Hematopoietic multipotent progenitor cell treated with erythropoietin and hydrocortisone succinate and interleukin-3 and kit ligand, for 4 days (in vitro differentiated cells): ENCODE results near the gene ZP2.
"Not testable (repeated sequence)": the region's sequence is repeated elsewhere in the genome, so short reads cannot be mapped to it uniquely, and the experiment has no call there.

Experiments used
- DNase-seq: peaks from one replicate; pipeline ENCODE4 v3.0.0-alpha.2; 2015

The ZP2 gene

DNA sequence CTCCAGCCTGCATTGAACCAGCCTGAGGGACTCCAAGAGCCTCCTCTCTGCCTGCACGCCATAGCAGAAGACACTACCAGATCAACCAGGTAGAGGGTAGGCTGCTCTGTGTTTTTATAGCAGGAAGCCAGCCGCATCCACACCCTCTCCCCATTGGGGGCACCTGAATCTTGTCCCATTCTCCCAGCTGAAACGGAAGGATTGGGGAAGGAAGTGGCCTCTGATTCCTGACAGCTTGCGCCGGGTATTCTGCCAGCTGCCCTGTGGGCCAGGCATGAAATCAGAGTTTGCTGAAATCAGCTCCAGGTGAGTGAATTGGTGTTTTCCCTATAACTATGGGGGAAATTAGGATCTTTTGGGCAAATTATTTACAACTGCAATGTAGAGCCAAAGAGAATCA is at the start of gene ZP2:
Gene ZP2, minus strand, starts transcription at position 89 of the 400 bp plus-strand sequence. Its CDS starts 27 bp downstream, at position 62.
- no peak for DNase-seq

DNA sequence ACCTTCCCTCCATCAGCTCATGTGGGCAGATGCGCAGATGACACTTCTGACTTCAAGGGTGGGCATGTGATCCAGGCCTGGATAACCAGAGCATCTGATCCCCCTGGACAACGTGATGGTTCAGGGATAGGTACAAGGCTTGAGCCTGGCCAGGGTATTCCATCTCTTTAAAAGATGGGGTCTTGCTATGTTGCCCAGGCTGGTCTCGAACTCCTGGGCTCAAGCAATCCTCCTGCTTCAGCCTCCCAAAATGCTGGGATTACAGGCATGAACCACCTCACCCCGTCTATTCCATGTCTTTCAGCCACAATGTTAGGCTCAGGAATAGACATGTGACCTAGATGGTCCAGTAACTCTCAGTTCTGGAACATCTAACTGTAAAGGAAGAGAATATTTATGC is 45.9 kb upstream of the ZP2 start:
- DNase-seq, result no peak

DNA sequence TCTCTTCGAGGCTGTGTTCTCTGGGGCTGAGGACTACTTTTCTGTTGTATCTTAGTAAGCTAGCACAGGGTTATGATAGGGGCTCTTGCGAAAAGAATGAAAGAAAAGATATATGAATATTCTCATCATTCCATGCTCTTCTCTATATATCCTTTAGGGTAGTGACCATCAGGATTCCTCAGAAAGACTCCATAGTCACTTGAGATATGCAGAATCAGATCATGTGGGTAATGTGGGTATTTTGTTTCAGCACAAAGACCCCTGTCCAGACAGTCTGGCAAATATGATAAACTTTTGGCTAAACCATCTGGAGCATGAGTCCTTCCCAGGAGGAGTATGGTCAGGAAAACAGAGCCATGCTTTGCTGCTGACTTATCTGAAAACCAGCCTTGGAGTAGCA is 45.3 kb upstream of the ZP2 start:
- no peak for DNase-seq

GRCh38 chr16:21253470-21253869 is 42.1 kb upstream of the ZP2 start:
- no peak for DNase-seq

- DNase-seq, result no peak
Observed at GRCh38 chr16:21250072-21250923, 38.9 kb upstream of the ZP2 start.

DNA sequence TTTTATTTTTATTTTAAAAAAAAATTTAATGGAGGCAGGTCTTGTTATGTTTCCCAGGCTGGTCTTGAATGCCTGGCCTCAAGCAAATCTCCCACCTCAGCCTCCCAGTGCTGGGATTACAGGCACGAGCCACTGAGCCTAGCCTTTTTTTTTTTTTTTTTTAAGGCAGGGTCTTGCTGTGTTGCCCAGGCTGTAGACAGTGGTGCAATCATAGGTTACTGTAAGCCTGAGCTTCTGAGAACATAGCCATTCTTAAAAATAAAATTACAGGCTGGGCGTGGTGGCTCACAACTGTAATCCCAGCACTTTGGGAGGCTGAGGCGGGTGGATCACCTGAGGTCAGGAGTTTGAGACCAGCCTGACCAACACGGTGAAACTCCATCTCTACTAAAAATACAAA is 36.8 kb upstream of the ZP2 start:
- DNase-seq, result not testable (repeated sequence)

DNA sequence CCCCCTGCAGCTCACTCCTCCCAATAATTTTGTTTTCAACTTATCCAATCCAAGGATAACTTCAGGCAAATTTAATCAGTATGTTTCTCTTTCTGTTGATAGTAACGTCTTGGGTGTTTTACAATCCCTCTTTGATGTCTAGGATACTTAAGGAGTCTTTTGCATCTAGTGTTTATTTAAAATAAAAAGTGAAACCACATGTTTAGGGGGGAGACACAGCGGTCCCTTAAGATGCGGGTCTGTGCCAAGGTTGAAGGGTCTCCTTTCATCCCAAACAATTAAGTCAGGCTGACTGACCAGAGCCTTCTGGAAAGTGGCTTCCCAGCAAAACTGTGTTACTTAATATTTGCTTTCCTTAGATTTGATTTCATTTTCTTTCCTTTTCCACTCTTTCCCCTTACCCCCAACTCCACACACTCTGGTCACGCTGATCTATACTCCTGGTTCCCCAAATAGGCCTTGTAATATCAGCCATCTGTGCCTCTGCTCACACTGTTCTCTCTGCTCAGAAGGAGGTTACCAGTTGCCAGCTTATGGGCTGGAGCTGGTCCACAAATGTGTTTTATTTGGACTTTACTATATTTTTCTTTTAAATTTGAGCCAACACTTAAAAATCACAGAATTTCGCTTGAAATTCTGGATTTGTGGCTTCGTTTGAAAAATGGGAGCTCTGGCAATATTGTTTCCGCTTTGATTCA is 33.3 kb upstream of the ZP2 start:
- no peak for DNase-seq

- no peak for DNase-seq
Observed at GRCh38 chr16:21242756-21243155, 31.4 kb upstream of the ZP2 start.

GRCh38 chr16:21239646-21240045 is 28.3 kb upstream of the ZP2 start:
- DNase-seq, result peak; percentile 56

DNA sequence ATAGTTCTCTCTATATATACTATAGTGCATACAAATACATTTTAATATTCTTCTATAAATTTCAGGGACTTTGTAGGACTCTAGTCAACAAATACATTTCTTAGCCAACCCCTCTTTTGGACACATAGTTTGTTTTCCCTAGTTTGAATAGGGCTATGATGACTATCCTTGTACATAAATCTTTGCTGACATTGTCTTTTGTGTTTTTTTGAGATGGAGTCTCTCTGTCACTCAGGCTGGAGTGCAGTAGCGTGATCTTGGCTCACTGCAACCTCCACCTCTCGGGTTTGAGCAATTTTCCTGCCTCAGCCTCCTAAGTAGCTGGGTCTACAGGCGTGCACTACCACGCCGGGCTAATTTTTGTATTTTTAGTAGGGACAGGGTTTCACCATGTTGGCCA is 25.5 kb upstream of the ZP2 start:
- no peak for DNase-seq

DNA sequence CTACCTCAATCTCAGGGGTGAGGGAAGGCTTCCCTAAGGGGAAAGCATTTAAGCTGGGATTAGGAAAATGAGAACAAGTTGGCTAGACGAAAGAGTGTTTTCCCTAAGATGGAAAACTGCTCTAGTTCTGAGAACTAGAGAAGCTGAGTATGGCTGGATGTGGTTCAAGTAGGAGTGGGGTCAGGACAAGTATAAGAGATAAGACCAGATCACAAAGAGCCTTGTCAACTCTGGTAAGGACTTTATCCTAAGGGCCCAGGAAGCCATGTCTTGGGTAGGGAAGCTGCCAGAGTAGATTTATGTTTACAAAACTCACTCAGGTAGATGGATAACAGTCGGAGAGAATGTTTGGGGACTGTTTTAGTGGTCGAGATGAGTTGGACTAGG is 23.8 kb upstream of the ZP2 start:
- DNase-seq, result no peak

GRCh38 chr16:21233521-21234150 is 22.3 kb upstream of the ZP2 start, which contains the start of gene ANKS4B:
Gene ANKS4B (plus strand): TSS chr16:21233699. CDS start chr16:21233738, 39 bp downstream.
- no peak for DNase-seq

DNA sequence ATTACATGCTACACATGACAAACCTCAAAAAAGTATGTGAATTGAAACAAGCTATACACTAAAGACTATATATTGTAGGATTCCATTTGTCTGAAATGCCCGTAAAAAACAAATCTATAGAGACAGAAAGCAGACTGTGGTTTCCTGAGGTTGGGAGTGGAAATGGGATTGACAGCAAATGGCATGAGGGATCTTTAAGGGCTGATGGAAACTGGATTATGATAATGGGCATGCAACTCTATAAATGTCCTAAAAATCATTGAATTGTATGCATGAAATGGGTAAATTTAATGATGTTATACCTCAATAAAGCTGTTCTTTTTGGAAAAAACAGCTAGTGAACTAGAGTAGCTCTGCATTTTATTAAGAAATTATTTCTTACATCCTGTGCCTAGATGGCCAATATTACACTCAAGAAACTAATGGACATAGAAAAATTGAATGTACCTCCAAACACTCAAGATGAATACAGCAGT is 21.7 kb upstream of the ZP2 start:
- DNase-seq, result no peak

DNA sequence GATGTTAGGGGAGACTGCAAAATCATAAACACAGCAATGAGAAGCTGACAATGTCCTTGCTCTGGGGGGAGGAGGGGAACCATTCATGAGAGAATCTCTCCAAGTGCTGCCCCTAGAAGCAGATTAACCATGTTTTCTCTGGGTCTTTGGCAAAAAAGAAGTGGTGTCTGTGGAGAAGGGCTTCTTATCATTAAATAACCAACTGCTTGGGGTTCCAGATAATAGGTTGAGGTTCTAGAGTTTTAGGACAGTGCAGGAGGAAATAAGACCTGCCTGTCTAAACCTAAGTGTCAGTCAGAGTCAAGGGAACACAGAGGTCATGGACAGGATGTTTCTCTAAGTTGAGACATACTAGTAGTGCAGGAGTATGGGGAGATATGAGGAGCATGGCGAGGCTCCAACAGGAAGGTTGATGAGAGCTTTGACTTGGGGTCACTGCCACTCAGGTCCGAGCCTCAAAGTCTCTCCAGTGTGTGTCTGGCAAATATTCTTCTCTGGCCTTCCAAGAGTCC is 17.0 kb upstream of the ZP2 start:
- DNase-seq, result peak; percentile 21

- peak; percentile 18 for DNase-seq
Observed at GRCh38 chr16:21227866-21228265, 16.5 kb upstream of the ZP2 start.

DNA sequence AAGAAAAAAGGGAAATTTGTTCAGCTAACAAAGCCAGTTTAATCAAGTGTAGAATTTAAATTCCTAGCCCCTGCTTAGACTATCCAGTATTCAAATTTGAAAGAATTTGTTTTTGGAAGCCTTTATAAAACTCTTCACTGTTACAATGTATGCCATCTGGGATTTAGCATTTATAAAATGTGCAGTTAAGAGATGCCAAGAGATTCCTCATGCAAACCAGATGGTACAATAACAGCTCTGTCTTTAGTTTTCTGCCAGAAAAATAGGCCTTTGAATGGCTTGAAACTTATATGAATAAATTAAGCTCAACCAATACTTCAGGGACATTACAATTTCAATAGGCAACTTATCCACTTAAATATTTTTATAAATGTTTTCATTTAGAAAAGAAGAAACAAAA is 15.4 kb upstream of the ZP2 start:
- no peak for DNase-seq

- DNase-seq, result no peak
Observed at GRCh38 chr16:21224800-21225199, 13.4 kb upstream of the ZP2 start.

GRCh38 chr16:21223787-21224186 is 12.4 kb upstream of the ZP2 start:
- no peak for DNase-seq

DNA sequence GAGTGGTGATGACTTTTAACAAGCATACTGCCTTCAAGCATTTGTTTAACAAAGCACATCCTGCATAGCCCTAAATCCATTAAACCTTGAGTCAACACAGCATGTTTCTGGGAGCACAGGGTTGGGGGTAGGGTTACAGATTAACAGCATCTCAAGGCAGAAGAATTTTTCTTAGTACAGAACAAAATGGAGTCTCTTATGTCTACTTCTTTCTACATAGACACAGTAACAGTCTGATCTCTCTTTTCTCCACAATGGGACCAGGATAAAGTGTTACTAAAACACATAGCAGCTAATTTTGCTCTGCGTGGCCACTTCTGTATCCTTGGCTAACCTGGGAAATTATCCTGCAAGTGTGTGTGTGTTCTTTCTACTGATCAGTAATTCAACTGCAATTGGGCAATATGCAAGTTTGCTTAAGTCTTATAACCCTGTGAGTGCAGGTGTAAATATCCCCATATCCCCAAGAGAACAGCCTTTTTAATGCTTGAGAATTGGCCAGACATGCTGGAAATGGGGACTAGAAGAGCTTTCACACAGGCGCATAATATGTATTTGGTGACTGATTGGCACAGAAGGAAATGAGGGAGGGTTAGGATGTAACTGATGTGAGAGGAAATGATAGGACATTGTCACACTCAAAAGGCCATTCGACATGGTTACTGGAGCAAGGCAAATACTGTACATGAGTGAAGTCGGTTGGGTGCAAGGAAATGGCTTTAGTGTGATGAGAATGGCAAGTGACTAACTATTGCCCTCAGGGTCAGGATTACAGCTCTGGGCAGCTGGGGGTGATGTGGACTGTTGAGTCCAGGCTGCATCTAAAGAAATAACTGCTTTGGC is 11.3 kb upstream of the ZP2 start:
- no peak for DNase-seq

- DNase-seq, result no peak
Observed at GRCh38 chr16:21219551-21219950, 8.2 kb upstream of the ZP2 start.

- peak; percentile 53 for DNase-seq
Observed at GRCh38 chr16:21218153-21218552, 6.8 kb upstream of the ZP2 start.

- no peak for DNase-seq
Observed at GRCh38 chr16:21217121-21217520, 5.7 kb upstream of the ZP2 start.
